GM18505 (cell line): ENCODE data around the gene CMIP.

Experiments used
- ATAC-seq: cut with Tn5 transposase; IDR thresholded peaks from one replicate; pipeline ENCODE4 v1.9.1; 2021; ENCODE audit not compliant: unreplicated experiment
- POLR2A ChIP-seq: IDR thresholded peaks from 4 replicates; pipeline ENCODE4 v1.6.1; 2011; ENCODE audit warnings: borderline replicate concordance; ENCODE audit not compliant: insufficient read depth, insufficient read length; ENCODE audit errors: extremely low read depth

CMIP gene

DNA sequence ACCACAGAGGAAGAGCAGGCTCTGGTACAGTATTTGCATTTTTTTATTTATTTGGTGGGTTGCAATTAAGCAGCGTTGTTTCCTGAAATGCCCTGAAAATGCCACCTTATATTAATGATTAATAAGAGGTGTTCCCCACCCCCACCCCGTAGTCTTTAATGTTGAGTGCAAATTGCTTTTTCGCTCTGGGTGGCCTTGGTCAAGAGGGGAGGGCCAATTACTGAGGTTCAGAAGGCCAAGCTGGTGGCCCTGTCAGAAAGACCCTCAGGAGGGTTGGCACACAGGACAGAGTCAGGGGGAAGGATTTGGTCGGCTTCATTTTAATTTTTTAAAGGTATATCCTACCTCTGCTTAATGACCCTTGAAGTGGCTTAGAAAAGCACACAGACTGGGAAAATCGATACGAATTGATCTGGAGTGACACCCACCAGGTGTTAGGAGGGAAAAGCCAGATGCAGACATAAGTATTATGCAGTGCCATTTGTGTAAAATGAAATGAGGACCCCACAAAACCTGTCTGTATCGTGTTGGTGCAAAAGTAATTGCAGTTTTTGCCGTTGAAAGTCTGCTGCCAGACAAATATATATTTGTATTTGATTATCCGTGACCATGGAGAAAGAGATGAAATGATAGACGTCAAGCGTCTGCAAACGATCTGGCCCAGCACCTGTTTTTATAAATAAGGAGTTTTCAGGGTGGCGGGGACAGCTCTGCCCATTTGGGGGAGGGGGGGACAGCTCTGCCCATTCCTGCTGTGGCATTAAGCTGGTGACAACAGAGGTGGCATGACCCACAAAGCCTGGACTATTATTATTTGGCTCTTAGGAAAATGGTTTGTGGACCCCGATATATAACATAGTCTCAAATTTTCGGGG lies 190.7 kb downstream of the CMIP start:
- TF ChIP-seq POLR2A = no peak
- ATAC-seq = no peak

DNA sequence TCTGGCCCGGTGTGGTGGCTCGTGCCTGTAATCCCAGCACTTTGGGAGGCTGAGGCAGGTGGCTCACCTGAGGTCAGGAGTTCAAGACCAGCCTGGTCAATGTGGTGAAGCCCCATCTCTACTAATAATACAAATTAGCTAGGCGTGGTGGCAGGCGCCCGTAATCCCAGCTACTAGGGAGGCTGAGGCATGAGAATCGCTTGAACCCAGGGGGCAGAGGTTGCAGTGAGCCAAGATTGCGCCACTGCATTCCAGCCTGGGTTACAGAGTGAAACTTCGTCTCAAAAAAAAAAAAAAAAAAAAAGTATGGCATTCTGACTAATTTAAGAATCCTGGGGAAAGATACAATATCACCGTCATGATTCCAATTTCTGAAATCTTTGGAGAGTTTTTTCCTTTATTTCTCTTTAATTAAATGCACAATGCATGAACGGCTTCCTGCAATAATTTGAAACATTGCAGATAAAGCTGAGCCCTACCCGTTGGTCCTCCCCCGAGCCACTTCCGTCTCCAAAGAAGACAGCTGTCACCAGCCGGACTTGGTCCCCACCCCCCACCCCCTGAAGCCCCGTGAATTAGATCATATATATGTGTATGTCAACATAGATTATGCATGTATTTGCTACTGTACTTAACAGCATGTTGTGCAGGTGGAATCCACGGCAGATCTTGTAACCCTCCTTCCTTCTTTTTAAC lies 191.8 kb downstream of the CMIP start:
- ATAC-seq = no peak

DNA sequence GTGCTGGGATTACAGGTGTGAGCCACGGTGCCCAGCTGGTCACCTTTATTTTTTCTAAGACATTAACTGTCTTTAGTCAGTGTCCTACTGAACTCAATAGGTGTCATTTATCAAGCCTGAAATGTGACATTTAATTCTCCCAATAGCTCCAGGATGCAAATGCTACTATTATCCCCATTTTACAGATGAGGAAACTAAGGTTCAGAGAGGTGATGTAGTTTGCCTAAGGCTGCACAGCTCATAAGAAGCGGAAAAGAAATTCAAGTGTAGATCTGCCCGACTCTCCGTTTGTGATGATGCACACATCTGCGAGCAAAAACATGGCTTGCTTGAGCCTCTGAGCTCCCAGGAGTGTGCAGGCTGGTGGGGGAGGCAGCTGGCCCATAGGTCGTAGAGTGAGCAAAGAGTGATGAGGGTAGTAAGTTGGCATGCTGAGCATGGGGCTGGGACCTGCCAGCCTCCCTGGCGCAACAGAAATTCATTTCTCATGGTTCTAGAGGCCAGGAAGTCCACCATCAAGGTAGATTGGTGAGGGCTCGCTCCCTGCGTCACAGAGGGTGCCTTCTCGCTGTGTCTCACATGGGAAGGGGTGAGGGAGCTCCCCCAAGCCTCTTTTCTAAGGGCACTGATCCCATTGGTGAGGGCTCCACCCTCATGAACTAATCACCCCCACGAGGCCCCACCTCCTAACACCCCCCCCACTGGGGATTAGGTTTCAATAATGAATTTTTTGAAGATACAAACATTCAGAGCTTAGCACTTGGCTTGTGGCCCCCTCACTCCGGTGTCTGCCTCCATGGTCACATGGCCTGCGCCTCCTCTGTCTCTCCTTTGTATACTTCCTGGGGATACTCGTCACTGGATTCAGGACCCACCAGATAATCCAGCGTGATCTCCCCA lies 193.0 kb downstream of the CMIP start:
- no peak for ATAC-seq
- no peak for TF ChIP-seq POLR2A

More for the DNA sequence above, 191.8 kb downstream of the CMIP start:
- no peak for TF ChIP-seq POLR2A

DNA sequence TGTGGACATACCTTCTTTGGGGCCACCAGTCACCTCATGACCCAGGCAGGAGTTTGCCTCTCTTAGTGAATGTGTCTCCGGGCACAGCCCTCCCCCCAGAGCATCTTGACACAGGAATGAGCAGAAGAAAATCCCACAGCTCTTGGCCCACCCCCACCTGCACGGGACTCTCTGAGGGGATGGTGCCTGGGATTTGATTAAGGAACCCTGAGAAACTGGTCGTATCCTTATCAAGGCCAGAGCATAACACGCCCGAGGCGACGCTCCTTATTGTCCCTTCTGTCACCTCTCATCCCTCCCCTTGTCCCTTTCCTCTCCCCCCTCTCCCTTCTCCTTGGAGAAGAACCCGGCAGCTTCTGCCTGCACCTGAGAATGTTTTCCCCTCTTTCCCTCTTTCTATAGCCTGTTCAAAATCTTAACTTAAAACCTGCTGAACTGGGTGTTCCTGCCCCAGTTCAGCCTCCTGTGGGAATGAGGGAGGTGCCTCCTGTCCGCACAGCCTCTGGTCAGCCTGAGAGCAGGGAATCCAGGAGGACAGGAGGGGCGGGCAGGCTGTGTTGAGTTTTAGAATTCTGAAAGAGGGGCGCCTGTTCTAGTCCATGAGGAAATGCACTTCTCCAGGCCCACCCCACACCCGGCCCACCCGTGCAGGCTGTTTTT lies 193.8 kb downstream of the CMIP start:
- ATAC-seq = no peak
- TF ChIP-seq POLR2A = no peak

DNA sequence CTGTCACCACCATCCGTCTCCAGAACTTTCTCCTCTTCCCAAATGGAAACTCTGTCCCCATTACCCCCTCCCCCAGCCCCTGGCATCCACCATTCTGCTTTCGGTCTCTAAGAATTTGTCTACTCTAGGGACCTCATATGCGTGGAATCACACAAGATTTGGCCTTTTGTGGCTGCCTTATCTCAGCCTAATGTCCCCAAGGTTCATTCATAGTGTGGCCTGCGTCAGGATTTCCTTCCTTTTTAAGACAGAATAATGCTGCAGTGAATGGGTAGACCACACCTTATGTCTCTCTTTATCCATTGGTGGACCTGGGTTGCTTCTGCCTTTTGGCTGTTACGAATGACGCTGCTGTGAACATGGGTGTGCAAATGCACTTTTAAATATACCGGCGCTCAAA lies 194.7 kb downstream of the CMIP start:
- ATAC-seq = no peak
- no peak for TF ChIP-seq POLR2A

DNA sequence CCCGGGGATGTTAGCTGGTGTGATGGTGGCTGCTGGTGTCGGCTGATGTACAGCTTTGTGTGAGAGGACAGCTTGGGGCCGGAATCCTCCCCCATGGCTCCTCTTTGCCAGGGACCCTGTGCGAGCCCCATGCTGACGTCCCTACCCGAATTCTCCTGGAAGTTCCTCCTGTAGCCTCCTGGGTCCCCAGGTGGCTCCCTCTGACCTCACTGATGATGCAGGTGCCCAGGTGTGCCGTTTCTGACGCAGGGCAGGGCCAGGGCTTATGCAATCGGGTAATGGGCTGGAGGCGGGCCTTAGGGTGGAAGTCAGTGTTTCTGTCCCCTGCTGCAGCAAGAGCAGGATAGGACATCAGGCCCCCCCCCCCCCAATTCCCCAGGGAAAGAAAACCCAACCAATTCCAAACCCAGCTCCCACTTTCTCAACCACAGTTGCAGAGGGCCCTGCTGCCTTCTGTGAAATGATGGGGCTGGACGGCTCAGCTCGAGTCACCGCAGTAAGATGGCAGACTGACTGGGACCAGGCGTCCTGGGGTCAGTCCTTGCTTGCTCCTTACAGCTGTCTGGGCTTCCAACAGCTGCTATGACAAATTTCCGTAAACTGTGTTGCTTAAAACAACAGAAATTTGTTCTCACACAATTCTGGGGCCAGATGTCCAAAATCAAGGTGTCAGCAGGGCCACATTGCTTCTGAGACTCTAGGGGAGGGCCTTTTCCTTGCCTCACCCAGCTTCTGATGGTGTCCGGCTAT lies 195.5 kb downstream of the CMIP start:
- no peak for ATAC-seq
- no peak for TF ChIP-seq POLR2A

DNA sequence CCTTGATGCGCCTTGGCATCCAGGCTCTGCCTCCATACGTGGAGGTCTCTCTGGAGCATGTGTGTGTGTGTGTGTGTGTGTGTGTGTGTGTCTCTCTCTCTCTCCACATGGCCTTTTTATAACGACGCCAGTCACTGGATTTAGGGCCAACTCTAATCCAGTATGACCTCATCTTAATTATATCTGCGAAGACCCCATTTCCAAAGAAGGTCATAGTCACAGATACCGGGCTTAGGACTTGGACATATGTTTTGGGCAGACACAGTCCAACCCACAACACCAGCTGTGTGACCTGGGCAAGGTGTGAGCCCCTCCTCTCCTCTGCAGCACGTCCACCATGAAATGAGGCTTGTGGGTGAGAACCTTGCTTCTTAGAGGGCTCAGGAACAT lies 196.1 kb downstream of the CMIP start:
- TF ChIP-seq POLR2A = no peak
- ATAC-seq = no peak

DNA sequence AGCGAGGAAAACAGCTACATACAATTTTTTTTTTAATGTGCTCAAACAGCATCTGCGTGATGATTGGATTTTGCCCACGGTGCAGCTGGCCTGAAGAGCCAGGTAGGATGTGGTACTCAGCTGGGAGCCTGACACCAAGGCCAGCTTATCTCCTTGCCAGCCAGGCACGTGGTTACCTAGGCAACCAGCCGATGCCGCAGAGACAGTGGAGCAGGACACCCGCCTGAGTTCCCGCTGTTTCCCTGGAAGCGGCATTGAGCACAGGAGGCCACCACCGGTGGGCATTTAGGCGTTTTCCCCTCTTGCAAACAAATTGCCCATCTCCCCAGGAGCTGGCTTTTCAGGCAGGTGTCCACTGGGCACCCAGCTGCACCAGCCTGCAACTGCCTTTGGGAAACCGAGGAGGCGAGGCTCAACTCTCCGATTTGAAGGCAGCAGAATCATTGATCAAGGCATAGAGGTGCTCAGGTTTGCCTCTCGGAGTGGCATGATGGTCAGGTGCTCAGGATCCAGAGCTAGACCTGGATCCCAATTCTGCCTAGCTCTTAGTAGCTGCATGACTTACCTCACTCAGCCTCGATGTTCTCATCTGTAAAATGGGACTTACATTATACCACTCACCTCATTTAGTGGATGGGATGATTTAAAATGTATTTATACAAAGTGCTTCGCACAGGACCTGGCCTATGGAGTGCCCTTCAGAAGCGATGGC lies 196.9 kb downstream of the CMIP start:
- ATAC-seq = no peak
- TF ChIP-seq POLR2A = no peak

DNA sequence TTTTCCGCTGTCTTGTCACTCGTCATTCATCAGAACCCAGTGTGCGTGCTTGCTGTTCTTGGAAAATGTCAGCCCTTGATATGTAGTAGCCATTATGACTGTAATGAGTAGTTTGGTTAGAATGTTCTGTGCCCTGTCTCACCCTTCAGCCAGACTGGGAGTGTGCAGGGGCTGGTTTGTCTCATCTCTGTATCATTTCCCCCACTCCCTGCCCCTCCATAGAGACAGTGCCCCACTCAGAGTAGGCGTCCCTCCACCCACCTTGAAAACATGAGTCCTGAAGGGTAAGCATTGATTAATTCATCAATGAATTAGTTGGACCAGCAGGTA lies 197.5 kb downstream of the CMIP start:
- no peak for ATAC-seq
- no peak for TF ChIP-seq POLR2A

DNA sequence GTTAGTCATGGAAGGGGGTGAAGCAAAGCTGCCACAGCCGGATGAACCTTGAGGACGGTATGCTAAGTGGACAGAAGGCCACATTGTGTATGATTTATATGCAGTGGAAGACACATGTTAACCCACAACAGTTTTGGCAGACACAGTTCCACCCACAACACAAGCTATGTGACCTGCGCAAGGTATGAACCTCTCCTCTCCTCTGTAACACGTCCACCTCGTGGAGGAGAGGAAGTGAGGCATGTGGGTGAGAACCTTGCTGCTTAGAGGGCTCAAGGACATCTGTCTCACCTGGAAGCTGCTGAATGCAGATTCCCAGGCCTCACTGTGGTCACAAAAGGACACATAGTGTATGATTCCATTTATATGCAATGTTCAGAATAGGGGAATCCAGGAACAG lies 198.3 kb downstream of the CMIP start:
- ATAC-seq = no peak
- TF ChIP-seq POLR2A = no peak

DNA sequence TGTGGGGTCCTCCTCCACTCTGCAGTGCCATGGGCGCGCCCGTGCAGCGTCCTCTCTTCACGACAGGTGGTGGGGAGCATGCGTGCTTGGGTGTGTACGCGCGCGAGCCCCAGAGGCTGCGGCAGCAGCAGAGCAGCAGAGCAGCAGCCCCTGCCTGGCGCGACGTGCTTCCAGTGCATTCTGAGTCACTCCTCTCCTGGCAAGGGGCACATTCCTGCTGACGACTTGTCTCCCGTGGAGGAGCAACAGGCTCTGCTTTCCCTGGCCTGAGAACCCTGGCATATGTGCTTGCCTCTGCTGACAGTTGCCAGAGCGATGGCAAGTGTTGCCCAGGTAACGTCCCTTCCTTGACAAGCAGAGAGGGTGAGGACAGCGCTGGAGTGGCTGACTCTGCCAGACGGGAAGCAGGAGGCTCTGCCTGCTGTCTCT lies 200.7 kb downstream of the CMIP start:
- TF ChIP-seq POLR2A = no peak
- no peak for ATAC-seq

DNA sequence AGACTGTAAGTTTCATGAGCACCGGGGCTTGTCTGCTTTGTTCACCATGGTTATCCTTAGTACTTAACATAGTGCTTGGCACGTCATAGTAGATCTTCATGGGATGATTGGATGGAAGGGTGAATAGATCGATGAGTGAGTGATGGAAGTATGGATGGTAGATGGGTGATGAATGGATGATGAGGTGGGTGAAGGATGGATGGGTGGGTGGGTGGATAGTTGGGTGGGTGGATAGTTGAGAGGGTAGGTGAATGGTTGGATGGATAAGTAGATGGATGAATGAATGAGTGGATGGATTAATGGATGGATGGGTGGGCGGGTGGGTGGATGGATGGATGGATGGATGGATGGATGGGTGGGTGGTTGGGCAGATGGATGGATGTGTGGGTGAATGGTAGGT lies 201.3 kb downstream of the CMIP start:
- no peak for ATAC-seq
- TF ChIP-seq POLR2A = no peak

DNA sequence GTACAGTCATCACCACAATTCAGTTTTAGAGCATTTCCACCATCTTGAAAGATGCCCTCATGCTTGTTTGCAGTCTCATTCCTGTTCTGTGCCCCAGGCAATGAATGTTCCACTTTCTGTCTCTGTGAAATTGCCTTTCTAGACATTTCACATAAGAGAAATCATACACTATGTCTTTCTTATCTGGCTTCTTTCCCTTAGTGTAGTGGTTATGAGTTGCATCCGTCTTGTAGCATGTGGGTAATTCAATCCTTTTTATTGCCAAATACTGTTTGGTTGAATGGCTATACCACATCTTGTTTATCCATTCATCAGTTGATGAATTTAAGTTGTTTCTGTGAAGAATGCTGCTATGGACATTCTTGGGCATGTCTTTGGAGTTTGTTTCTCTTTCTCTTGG lies 202.0 kb downstream of the CMIP start:
- no peak for ATAC-seq
- no peak for TF ChIP-seq POLR2A
